Limb (tissue), 2 donors: Measurements from ENCODE around the gene MAGI3.
"Not testable (repeated sequence)": the region's sequence is repeated elsewhere in the genome, so short reads cannot be mapped to it uniquely, and the experiment has no call there.

Experiments used
- DNase-seq, 2 donors: peaks; one replicate each; pipeline ENCODE4 v3.0.0-alpha.2; 2016; ENCODE audit errors: extremely low spot score in 2 of 2

MAGI3 gene

GRCh38 chr1:113576271-113576670 lies 186.0 kb downstream of the MAGI3 start:
- no peak for DNase-seq

- no peak for DNase-seq
Observed at GRCh38 chr1:113579256-113580018, 189.1 kb downstream of the MAGI3 start.

- no peak for DNase-seq
Observed at GRCh38 chr1:113581323-113581722, 191.0 kb downstream of the MAGI3 start.

GRCh38 chr1:113582084-113582483 lies 191.8 kb downstream of the MAGI3 start:
- DNase-seq, result no peak

- DNase-seq, result no peak
Observed at GRCh38 chr1:113587475-113587874, 197.2 kb downstream of the MAGI3 start.

GRCh38 chr1:113592230-113592629 lies 201.9 kb downstream of the MAGI3 start:
- DNase-seq, result no peak

- DNase-seq, result no peak
Observed at GRCh38 chr1:113593550-113594297, 203.4 kb downstream of the MAGI3 start.

GRCh38 chr1:113604466-113604865 lies 214.2 kb downstream of the MAGI3 start:
- not testable (repeated sequence) for DNase-seq

- peak in 1 of 2 donors; percentile 7 for DNase-seq
Observed at GRCh38 chr1:113605146-113605545, 214.8 kb downstream of the MAGI3 start.

- DNase-seq, result no peak
Observed at GRCh38 chr1:113608399-113608798, 218.1 kb downstream of the MAGI3 start.

GRCh38 chr1:113610372-113610771 lies 220.1 kb downstream of the MAGI3 start:
- DNase-seq, result no peak

GRCh38 chr1:113615425-113615824 lies 225.1 kb downstream of the MAGI3 start:
- DNase-seq, result no peak

- DNase-seq, result no peak
Observed at GRCh38 chr1:113616156-113616555, 225.8 kb downstream of the MAGI3 start.

GRCh38 chr1:113617438-113618141 lies 227.3 kb downstream of the MAGI3 start:
- DNase-seq, result no peak

GRCh38 chr1:113628997-113629396 lies 238.7 kb downstream of the MAGI3 start:
- DNase-seq, result no peak

GRCh38 chr1:113630340-113631327 lies 240.3 kb downstream of the MAGI3 start:
- no peak for DNase-seq

- no peak for DNase-seq
Observed at GRCh38 chr1:113641396-113641795, 251.1 kb downstream of the MAGI3 start.

GRCh38 chr1:113647164-113647563 lies 256.8 kb downstream of the MAGI3 start:
- no peak for DNase-seq

- DNase-seq, result no peak
Observed at GRCh38 chr1:113648478-113648877, 258.2 kb downstream of the MAGI3 start.

GRCh38 chr1:113652771-113653170 lies 262.5 kb downstream of the MAGI3 start:
- DNase-seq, result no peak

GRCh38 chr1:113653741-113654140 lies 263.4 kb downstream of the MAGI3 start:
- no peak for DNase-seq
